ENCODE data around the gene RTN4RL1.

DNA sequence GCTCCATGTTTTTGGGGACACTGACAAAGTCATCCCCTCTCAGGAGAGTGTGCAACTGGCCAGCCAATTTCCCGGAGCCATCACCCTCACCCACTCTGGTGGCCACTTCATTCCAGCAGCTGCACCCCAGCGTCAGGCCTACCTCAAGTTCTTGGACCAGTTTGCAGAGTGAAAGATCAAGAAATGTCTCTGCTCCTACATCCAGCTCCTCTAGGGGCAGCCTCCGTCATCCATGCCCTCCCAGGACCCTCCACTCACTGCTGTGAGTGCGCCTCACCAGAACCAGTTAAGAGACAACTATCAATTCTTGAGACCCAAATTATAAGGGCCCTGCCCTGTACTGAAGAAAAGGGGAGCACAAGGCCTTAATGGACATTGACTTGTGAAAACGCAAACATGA, 17.8 kb upstream of the RTN4RL1 start:
- no peak for TF ChIP-seq POLR3A (IDR thresholded peaks at IDR 0.05; ENCODE audit: borderline replicate concordance, extremely low read depth, insufficient read depth, insufficient read length)
- no peak for TF ChIP-seq KAT7 (CRISPR knock-in tag; IDR thresholded peaks at IDR 0.05; ENCODE audit: borderline replicate concordance)
- TF ChIP-seq, protein P1, sequence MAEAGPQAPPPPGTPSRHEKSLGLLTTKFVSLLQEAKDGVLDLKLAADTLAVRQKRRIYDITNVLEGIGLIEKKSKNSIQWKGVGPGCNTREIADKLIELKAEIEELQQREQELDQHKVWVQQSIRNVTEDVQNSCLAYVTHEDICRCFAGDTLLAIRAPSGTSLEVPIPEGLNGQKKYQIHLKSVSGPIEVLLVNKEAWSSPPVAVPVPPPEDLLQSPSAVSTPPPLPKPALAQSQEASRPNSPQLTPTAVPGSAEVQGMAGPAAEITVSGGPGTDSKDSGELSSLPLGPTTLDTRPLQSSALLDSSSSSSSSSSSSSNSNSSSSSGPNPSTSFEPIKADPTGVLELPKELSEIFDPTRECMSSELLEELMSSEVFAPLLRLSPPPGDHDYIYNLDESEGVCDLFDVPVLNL (CRISPR knock-in tag; IDR thresholded peaks at IDR 0.05; ENCODE audit: low read depth) = no peak
- TF ChIP-seq, protein P2, sequence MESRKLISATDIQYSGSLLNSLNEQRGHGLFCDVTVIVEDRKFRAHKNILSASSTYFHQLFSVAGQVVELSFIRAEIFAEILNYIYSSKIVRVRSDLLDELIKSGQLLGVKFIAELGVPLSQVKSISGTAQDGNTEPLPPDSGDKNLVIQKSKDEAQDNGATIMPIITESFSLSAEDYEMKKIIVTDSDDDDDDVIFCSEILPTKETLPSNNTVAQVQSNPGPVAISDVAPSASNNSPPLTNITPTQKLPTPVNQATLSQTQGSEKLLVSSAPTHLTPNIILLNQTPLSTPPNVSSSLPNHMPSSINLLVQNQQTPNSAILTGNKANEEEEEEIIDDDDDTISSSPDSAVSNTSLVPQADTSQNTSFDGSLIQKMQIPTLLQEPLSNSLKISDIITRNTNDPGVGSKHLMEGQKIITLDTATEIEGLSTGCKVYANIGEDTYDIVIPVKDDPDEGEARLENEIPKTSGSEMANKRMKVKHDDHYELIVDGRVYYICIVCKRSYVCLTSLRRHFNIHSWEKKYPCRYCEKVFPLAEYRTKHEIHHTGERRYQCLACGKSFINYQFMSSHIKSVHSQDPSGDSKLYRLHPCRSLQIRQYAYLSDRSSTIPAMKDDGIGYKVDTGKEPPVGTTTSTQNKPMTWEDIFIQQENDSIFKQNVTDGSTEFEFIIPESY (CRISPR knock-in tag; IDR thresholded peaks at IDR 0.05) = no peak
- TF ChIP-seq, protein P3, sequence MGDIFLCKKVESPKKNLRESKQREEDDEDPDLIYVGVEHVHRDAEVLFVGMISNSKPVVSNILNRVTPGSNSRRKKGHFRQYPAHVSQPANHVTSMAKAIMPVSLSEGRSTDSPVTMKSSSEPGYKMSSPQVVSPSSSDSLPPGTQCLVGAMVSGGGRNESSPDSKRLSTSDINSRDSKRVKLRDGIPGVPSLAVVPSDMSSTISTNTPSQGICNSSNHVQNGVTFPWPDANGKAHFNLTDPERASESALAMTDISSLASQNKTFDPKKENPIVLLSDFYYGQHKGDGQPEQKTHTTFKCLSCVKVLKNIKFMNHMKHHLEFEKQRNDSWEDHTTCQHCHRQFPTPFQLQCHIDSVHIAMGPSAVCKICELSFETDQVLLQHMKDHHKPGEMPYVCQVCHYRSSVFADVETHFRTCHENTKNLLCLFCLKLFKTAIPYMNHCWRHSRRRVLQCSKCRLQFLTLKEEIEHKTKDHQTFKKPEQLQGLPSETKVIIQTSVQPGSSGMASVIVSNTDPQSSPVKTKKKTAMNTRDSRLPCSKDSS (IDR thresholded peaks at IDR 0.05; ENCODE audit: low read depth, partially characterized antibody) = no peak
- no peak for TF ChIP-seq SAP30 (IDR thresholded peaks at IDR 0.05; ENCODE audit: borderline replicate concordance, insufficient read depth, low read depth, low read length, poor library complexity, severe bottlenecking)
- TF ChIP-seq HDAC1 (IDR thresholded peaks at IDR 0.05) = no peak
- TF ChIP-seq CBX2 (IDR thresholded peaks at IDR 0.05; ENCODE audit: insufficient read depth, low read length, poor library complexity, severe bottlenecking) = no peak
